Esophagus (tissue), 2 donors: Measurements from ENCODE around the gene SPTSSB. TPM values are rescaled to one million over a fixed set of nuclear protein-coding genes. Genes with fewer than 3 reads are reported as not detected.

Source experiments
- H3K27ac ChIP-seq, 2 donors: one replicate each; pipeline ENCODE4 v1.5.1; 2013; ENCODE audit warnings: low read depth in 2 of 2, mild to moderate bottlenecking in 2 of 2, inconsistent platforms in 1 of 2, low read length in 1 of 2, moderate library complexity in 1 of 2
- H3K27me3 ChIP-seq, 2 donors: one replicate each; pipeline ENCODE4 v1.6.1; 2013; ENCODE audit warnings: low read length in 2 of 2, control low read depth in 1 of 2, mild to moderate bottlenecking in 1 of 2; ENCODE audit not compliant: insufficient read depth in 2 of 2, control insufficient read depth in 1 of 2
- H3K36me3 ChIP-seq, 2 donors: one replicate each; pipeline ENCODE4 v1.6.1; 2013; ENCODE audit warnings: low read length in 1 of 2; ENCODE audit not compliant: control insufficient read depth in 2 of 2, insufficient read depth in 2 of 2
- H3K4me1 ChIP-seq, 2 donors: one replicate each; pipeline ENCODE4 v1.6.1; 2013; ENCODE audit warnings: low read length in 1 of 2; ENCODE audit not compliant: control insufficient read depth in 2 of 2, insufficient read depth in 2 of 2
- H3K4me3 ChIP-seq, 2 donors: one replicate each; pipeline ENCODE4 v1.5.1; 2013; ENCODE audit warnings: low read length in 2 of 2, mild to moderate bottlenecking in 2 of 2, low read depth in 1 of 2, moderate library complexity in 1 of 2
- H3K9me3 ChIP-seq, 2 donors: one replicate each; pipeline ENCODE4 v1.6.1; 2013; ENCODE audit warnings: mild to moderate bottlenecking in 2 of 2, low read depth in 1 of 2, low read length in 1 of 2, moderate library complexity in 1 of 2; ENCODE audit not compliant: control insufficient read depth in 2 of 2, insufficient read depth in 1 of 2
- WGBS, 2 donors: extraction: QIAGEN DNeasy Blood & Tissue Kit; methylation state at CpG; one replicate each; pipeline ENCODE4 v1.1.7; 2013; 5-methylcytosine and 5-hydroxymethylcytosine counted together
- polyA plus RNA-seq, 2 donors: library from polyadenylated mRNA; stranded (reverse); fragments of 200-250 nt; gene quantifications; one replicate each; pipeline ENCODE4 v1.2.3, GENCODE V29; 2013
- donor health status: healthy with polysubstance abuse.
- donor health status: Bipolar disorder and iron deficiency.

The SPTSSB gene
- polyA plus RNA-seq, 2 donors, result 6.8 to 15.2 TPM

GRCh38 chr3:161323926-161324621 lies 47.2 kb downstream of the SPTSSB start:
- H3K9me3 ChIP-seq, result peaks cover 0 to 4% of the 10 kb centered on the region in 2 donors
- no peaks in the 10 kb centered on the region for H3K36me3 ChIP-seq
- no peaks in the 10 kb centered on the region for H3K27me3 ChIP-seq
- no peak overlapping the region for H3K27ac ChIP-seq
- no peaks in the 10 kb centered on the region for H3K4me1 ChIP-seq
- H3K4me3 ChIP-seq, result no peak overlapping the region

- Histone ChIP-seq H3K27me3 (no peaks in the 10 kb centered on the region), H3K9me3 (peaks cover 0 to 4% of the 10 kb centered on the region in 2 donors), H3K4me1 (no peaks in the 10 kb centered on the region), H3K36me3 (no peaks in the 10 kb centered on the region), H3K4me3 (no peak overlapping the region), H3K27ac (no peak overlapping the region)
- WGBS, 2 donors, result 57 to 67% methylated on average over 2 of the region's 2 CpGs
These were observed 48.3 kb downstream of the SPTSSB start for GRCh38 chr3:161322781-161323568.

- 95% methylated on average over 1 of the region's 1 CpG for WGBS, 2 donors
These were observed 50.5 kb downstream of the SPTSSB start for GRCh38 chr3:161320837-161321236.

GRCh38 chr3:161319867-161320266 lies 51.5 kb downstream of the SPTSSB start:
- H3K27me3 ChIP-seq, result no peaks in the 10 kb centered on the region
- 73 to 76% methylated on average over 3 of the region's 3 CpGs for WGBS, 2 donors
- H3K27ac ChIP-seq, result no peak overlapping the region
- peaks cover 0 to under 1% of the 10 kb centered on the region in 2 donors for H3K4me1 ChIP-seq
- peaks cover 0 to 2% of the 10 kb centered on the region in 2 donors for H3K9me3 ChIP-seq
- no peaks in the 10 kb centered on the region for H3K36me3 ChIP-seq
- no peak overlapping the region for H3K4me3 ChIP-seq

More at GRCh38 chr3:161320837-161321236, 50.5 kb downstream of the SPTSSB start:
- H3K36me3 ChIP-seq, result no peaks in the 10 kb centered on the region
- H3K9me3 ChIP-seq, result peaks cover 0 to 4% of the 10 kb centered on the region in 2 donors
- H3K4me1 ChIP-seq, result no peaks in the 10 kb centered on the region
- no peaks in the 10 kb centered on the region for H3K27me3 ChIP-seq
- no peak overlapping the region for H3K4me3 ChIP-seq
- no peak overlapping the region for H3K27ac ChIP-seq

DNA sequence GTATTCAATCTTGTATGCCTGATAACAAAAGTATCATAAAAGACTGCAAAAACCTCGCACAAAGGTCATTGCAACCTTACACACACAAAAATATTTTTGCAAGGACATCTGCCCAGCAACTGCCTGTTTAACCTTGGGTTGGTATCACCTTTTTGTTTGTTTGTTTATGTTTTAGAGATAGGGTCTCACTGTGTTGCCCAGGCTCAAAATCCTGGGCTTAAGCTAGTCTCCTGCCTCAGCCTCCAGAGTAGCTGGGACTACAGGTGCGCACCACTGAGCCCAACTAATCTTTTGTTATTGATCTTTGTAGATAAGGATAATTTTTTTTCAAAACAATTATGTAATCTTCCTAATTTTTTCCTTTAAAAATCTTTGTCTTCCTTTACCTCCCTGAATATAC lies 54.2 kb downstream of the SPTSSB start:
- Histone ChIP-seq H3K27me3 (no peaks in the 10 kb centered on the region), H3K4me3 (no peak overlapping the region), H3K9me3 (peaks cover 0 to 2% of the 10 kb centered on the region in 2 donors), H3K4me1 (peaks cover 0 to 2% of the 10 kb centered on the region in 2 donors), H3K36me3 (no peaks in the 10 kb centered on the region), H3K27ac (peak overlapping the region; percentile 88 to 91)
- WGBS, 2 donors, result 91 to 94% methylated on average over 2 of the region's 2 CpGs

DNA sequence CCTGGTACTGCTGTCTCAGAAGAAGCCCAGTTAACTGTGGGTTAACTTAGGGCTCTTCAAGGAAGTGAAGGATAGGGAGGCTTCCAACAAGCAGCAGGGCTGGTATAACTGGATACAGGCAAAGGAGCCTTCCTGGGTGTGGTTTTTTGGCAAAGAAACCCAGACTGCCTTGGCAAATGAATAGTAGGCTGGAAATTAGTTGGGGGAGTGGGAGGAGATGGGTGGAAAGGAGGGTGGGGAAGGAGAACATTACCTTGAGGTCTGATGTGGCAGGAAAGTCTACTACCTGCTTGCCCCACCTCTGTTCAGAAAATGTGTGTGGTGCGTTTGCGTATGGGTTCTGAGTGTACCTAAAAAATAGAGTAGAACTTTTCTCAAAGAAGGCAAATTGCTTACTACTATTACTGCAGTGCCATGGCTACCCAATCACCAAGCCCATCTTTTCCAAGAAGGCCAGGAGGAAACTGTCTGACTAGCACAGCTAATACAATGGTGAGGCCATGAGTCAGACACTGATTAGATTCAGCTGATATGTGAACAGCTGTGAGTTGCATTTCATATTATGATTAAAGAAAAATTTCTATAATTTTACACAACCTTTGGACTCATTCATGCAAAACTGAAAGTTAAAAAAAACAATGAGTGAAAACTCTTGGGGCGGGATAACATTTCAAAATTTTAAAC lies 55.2 kb downstream of the SPTSSB start:
- H3K27ac ChIP-seq, result peak overlapping the region; percentile 91 to 92
- WGBS, 2 donors, result 47 to 68% methylated on average over 3 of the region's 3 CpGs

GRCh38 chr3:161314836-161315395 lies 56.4 kb downstream of the SPTSSB start:
- H3K4me3 ChIP-seq, result no peak overlapping the region
- 78 to 81% methylated on average over 3 of the region's 3 CpGs for WGBS, 2 donors
- H3K27me3 ChIP-seq, result no peaks in the 10 kb centered on the region
- peaks cover 0 to 2% of the 10 kb centered on the region in 2 donors for H3K9me3 ChIP-seq
- H3K27ac ChIP-seq, result peak overlapping the region in 1 of 2 donors; percentile 83
- peaks cover 0 to 2% of the 10 kb centered on the region in 2 donors for H3K4me1 ChIP-seq
- no peaks in the 10 kb centered on the region for H3K36me3 ChIP-seq

More for the DNA sequence above, 55.2 kb downstream of the SPTSSB start:
- Histone ChIP-seq H3K9me3 (peaks cover 0 to 2% of the 10 kb centered on the region in 2 donors), H3K4me3 (no peak overlapping the region), H3K36me3 (no peaks in the 10 kb centered on the region), H3K4me1 (peaks cover 0 to 2% of the 10 kb centered on the region in 2 donors), H3K27me3 (no peaks in the 10 kb centered on the region)

- Histone ChIP-seq H3K27ac (no peak overlapping the region), H3K27me3 (no peaks in the 10 kb centered on the region), H3K4me1 (peaks cover 0 to 2% of the 10 kb centered on the region in 2 donors), H3K36me3 (no peaks in the 10 kb centered on the region), H3K9me3 (no peaks in the 10 kb centered on the region), H3K4me3 (no peak overlapping the region)
- 66 to 69% methylated on average over 5 of the region's 5 CpGs for WGBS, 2 donors
These were observed 60.5 kb downstream of the SPTSSB start for GRCh38 chr3:161310649-161311423.
